Spinal cord (tissue), 10 donors: ENCODE data around the gene ITCH. TPM values are rescaled to one million over a fixed set of nuclear protein-coding genes. Genes with fewer than 3 reads are reported as not detected.
"Not testable (repeated sequence)": the region's sequence is repeated elsewhere in the genome, so short reads cannot be mapped to it uniquely, and the experiment has no call there.

Source experiments
- DNase-seq, 6 donors: peaks; one replicate each; pipeline versions ENCODE4 v3.0.0 to v3.0.0-alpha.2; 2013 to 2015; ENCODE audit warnings: low spot score in 6 of 6, low read depth in 4 of 6
- H3K27ac ChIP-seq: one replicate; pipeline ENCODE4 v1.5.1; 2013; ENCODE audit warnings: low read depth, low read length, control low read depth
- H3K27me3 ChIP-seq: one replicate; pipeline ENCODE4 v1.6.1; 2013; ENCODE audit warnings: low read length; ENCODE audit not compliant: control insufficient read depth, insufficient read depth
- H3K36me3 ChIP-seq: one replicate; pipeline ENCODE4 v1.6.1; 2013; ENCODE audit warnings: low read length; ENCODE audit not compliant: control insufficient read depth, insufficient read depth
- H3K4me1 ChIP-seq: one replicate; pipeline ENCODE4 v1.6.1; 2013; ENCODE audit warnings: low read length; ENCODE audit not compliant: control insufficient read depth, insufficient read depth
- H3K4me3 ChIP-seq: one replicate; pipeline ENCODE4 v1.5.1; 2013; ENCODE audit warnings: low read depth, low read length, control low read depth
- H3K9me3 ChIP-seq: one replicate; pipeline ENCODE4 v1.6.1; 2013; ENCODE audit warnings: low read length; ENCODE audit not compliant: control insufficient read depth, insufficient read depth
- WGBS: methylation state at CpG from one replicate; pipeline ENCODE4 v1.1.5; 2013; ENCODE audit warnings: missing lambda C conversion rate; ENCODE audit not compliant: insufficient coverage; 5-methylcytosine and 5-hydroxymethylcytosine counted together
- polyA plus RNA-seq, 2 donors: library from polyadenylated mRNA; unstranded; fragments of 120-200 nt; gene quantifications; one replicate each; pipeline ENCODE4 v1.2.1, GENCODE V29; 2013; ENCODE audit not compliant: insufficient read length in 2 of 2
- total RNA-seq, 2 donors: library from RNA; depleted of rRNA in 1 of 2; stranded (reverse); fragments of 120-200 nt in 1 of 2; fragments of >200 nt in 1 of 2; gene quantifications; one replicate each; pipeline versions ENCODE4 v1.2.3 to v1.2.4, GENCODE V29; 2013 to 2014
- donor health status: healthy.

Gene ITCH
- total and polyA plus RNA-seq, 4 donors: 25.3 to 88.5 (median 46.7) TPM

- H3K4me1 ChIP-seq: no peaks in the 10 kb centered on the region
- DNase-seq: no peak
- WGBS: no CpG with 5 or more reads among the region's 1 CpG
- H3K9me3 ChIP-seq: no peaks in the 10 kb centered on the region
- H3K4me3 ChIP-seq: no peak overlapping the region
- H3K36me3 ChIP-seq: peaks cover 9% of the 10 kb centered on the region
- H3K27ac ChIP-seq: no peak overlapping the region
- H3K27me3 ChIP-seq: no peaks in the 10 kb centered on the region
Observed at GRCh38 chr20:34404803-34405202, 41.7 kb downstream of the ITCH start.

- H3K9me3 ChIP-seq, H3K27me3 ChIP-seq: not testable (repeated sequence)
- WGBS: 90% methylated on average over 2 of the region's 10 CpGs
Observed at GRCh38 chr20:34405247-34405651, 42.2 kb downstream of the ITCH start.

GRCh38 chr20:34405942-34406341 lies 42.9 kb downstream of the ITCH start:
- 100% methylated on average over 2 of the region's 3 CpGs for WGBS
- peaks cover 14% of the 10 kb centered on the region for H3K36me3 ChIP-seq
- not testable (repeated sequence) for H3K27me3 ChIP-seq, H3K4me1 ChIP-seq, H3K27ac ChIP-seq, H3K4me3 ChIP-seq, DNase-seq, H3K9me3 ChIP-seq

More at GRCh38 chr20:34405247-34405651, 42.2 kb downstream of the ITCH start:
- DNase-seq, H3K27ac ChIP-seq, H3K4me3 ChIP-seq, H3K4me1 ChIP-seq: not testable (repeated sequence)
- H3K36me3 ChIP-seq: peaks cover 14% of the 10 kb centered on the region

- Histone ChIP-seq H3K4me3 (no peak overlapping the region), H3K9me3 (no peaks in the 10 kb centered on the region), H3K27ac (no peak overlapping the region), H3K27me3 (no peaks in the 10 kb centered on the region), H3K36me3 (peaks cover 14% of the 10 kb centered on the region), H3K4me1 (no peaks in the 10 kb centered on the region)
- WGBS: 74% methylated on average over 7 of the region's 9 CpGs
- DNase-seq: no peak
Observed at GRCh38 chr20:34407962-34408474, 44.9 kb downstream of the ITCH start.

GRCh38 chr20:34410336-34410735 lies 47.3 kb downstream of the ITCH start:
- DNase-seq: no peak
- Histone ChIP-seq H3K9me3 (no peaks in the 10 kb centered on the region), H3K36me3 (peaks cover 24% of the 10 kb centered on the region), H3K4me3 (no peak overlapping the region), H3K27me3 (no peaks in the 10 kb centered on the region), H3K4me1 (no peaks in the 10 kb centered on the region), H3K27ac (no peak overlapping the region)
- 100% methylated on average over 1 of the region's 6 CpGs for WGBS

GRCh38 chr20:34412453-34412852 lies 49.4 kb downstream of the ITCH start:
- peaks cover 36% of the 10 kb centered on the region for H3K36me3 ChIP-seq
- no CpG with 5 or more reads among the region's 3 CpGs for WGBS
- H3K27ac ChIP-seq: no peak overlapping the region
- H3K9me3 ChIP-seq: no peaks in the 10 kb centered on the region
- DNase-seq: no peak
- H3K27me3 ChIP-seq: no peaks in the 10 kb centered on the region
- no peaks in the 10 kb centered on the region for H3K4me1 ChIP-seq
- H3K4me3 ChIP-seq: no peak overlapping the region

GRCh38 chr20:34414525-34414924 lies 51.5 kb downstream of the ITCH start:
- H3K27ac ChIP-seq, DNase-seq, H3K9me3 ChIP-seq, H3K27me3 ChIP-seq, H3K4me3 ChIP-seq, H3K4me1 ChIP-seq: not testable (repeated sequence)
- peaks cover 37% of the 10 kb centered on the region for H3K36me3 ChIP-seq
- 98% methylated on average over 6 of the region's 10 CpGs for WGBS

- Histone ChIP-seq H3K4me3 (no peak overlapping the region), H3K9me3 (no peaks in the 10 kb centered on the region), H3K4me1 (no peaks in the 10 kb centered on the region), H3K27me3 (no peaks in the 10 kb centered on the region), H3K27ac (no peak overlapping the region), H3K36me3 (peaks cover 33% of the 10 kb centered on the region)
- DNase-seq: no peak
- WGBS: no CpG with 5 or more reads among the region's 3 CpGs
Observed at GRCh38 chr20:34415079-34415478, 52.0 kb downstream of the ITCH start.

- WGBS: no CpG with 5 or more reads among the region's 1 CpG
- no peaks in the 10 kb centered on the region for H3K9me3 ChIP-seq
- peak in 2 of 6 donors; percentile 30 to 36 for DNase-seq
- no peak overlapping the region for H3K27ac ChIP-seq
- H3K4me3 ChIP-seq: no peak overlapping the region
- H3K36me3 ChIP-seq: peaks cover 27% of the 10 kb centered on the region
- no peaks in the 10 kb centered on the region for H3K27me3 ChIP-seq
- no peaks in the 10 kb centered on the region for H3K4me1 ChIP-seq
Observed at GRCh38 chr20:34420146-34420545, 57.1 kb downstream of the ITCH start.

GRCh38 chr20:34420975-34421374 lies 57.9 kb downstream of the ITCH start:
- Histone ChIP-seq H3K36me3 (peaks cover 24% of the 10 kb centered on the region), H3K4me3 (no peak overlapping the region), H3K9me3 (no peaks in the 10 kb centered on the region), H3K4me1 (no peaks in the 10 kb centered on the region), H3K27me3 (no peaks in the 10 kb centered on the region), H3K27ac (no peak overlapping the region)
- no peak for DNase-seq
- WGBS: 95% methylated on average over 4 of the region's 4 CpGs
